Muscle layer of colon (tissue), 2 donors: Measurements from ENCODE around the gene SCUBE2.
A peak's percentile ranks its signal among the peaks of the same experiment; 100 is the strongest.

Experiments used
- H3K27ac ChIP-seq: one replicate; pipeline ENCODE4 v1.7.0; 2013; ENCODE audit warnings: low read depth, mild to moderate bottlenecking, low read length, moderate library complexity
- H3K27me3 ChIP-seq, 2 donors: one replicate each; pipeline ENCODE4 v1.7.0; 2013; ENCODE audit warnings: low read length in 2 of 2, mild to moderate bottlenecking in 2 of 2; ENCODE audit not compliant: insufficient read depth in 2 of 2, control insufficient read depth in 1 of 2
- H3K36me3 ChIP-seq: one replicate; pipeline ENCODE4 v1.7.0; 2013; ENCODE audit warnings: mild to moderate bottlenecking, low read length; ENCODE audit not compliant: insufficient read depth
- H3K4me1 ChIP-seq: one replicate; pipeline ENCODE4 v1.7.0; 2013; ENCODE audit warnings: mild to moderate bottlenecking, low read length; ENCODE audit not compliant: insufficient read depth
- H3K4me3 ChIP-seq, 2 donors: one replicate each; pipeline ENCODE4 v1.7.0; 2013; ENCODE audit warnings: low read length in 2 of 2, low read depth in 1 of 2, mild to moderate bottlenecking in 1 of 2, moderate library complexity in 1 of 2
- H3K9ac ChIP-seq: one replicate; pipeline ENCODE4 v1.7.0; 2013; ENCODE audit warnings: low read length
- H3K9me3 ChIP-seq: one replicate; pipeline ENCODE4 v1.7.0; 2013; ENCODE audit warnings: mild to moderate bottlenecking, low read length
- donor health status: abdominal sarcoma.
- donor health status: Adenocarcinoma of cecum.

Gene SCUBE2

DNA sequence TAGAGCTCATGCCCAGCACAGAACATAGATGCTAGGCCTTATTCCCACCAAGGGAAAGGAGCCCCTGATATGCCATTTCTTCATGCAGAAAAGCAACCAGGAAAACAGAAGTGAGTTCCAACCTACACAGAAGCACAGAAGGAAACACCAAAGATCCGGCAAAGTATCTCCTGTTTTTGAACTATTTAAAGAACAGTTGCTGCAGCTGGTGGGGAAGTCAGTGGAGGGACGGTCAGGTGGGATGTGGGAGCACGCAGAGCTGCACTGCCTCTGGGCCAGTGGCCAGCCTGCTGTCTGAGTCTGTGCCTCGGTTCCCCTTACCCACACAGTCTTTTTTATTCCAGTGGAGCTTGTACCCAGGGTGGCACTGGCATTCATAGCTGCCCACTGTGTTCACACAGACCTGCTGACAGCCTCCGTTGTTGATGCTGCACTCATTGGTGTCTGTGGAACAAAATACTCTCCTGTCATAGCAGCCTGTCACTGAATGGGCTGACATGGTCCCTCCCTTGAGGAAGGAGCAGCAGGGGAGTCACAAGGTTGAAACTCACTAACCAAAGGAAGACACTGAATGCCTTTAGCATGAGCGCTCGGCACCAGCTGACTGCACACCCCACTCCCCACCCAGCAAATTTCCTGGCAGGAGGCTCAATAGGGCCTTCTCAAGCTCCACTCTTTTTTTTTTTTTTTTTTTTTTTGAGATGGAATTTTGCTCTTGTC, 37.9 kb downstream of the SCUBE2 start:
- Histone ChIP-seq H3K9me3 (no peaks in the 10 kb centered on the region), H3K27ac (no peak overlapping the region), H3K4me1 (peaks cover 21% of the 10 kb centered on the region), H3K9ac (no peak overlapping the region), H3K36me3 (no peaks in the 10 kb centered on the region), H3K4me3 (no peak overlapping the region), H3K27me3 (no peaks in the 10 kb centered on the region)

DNA sequence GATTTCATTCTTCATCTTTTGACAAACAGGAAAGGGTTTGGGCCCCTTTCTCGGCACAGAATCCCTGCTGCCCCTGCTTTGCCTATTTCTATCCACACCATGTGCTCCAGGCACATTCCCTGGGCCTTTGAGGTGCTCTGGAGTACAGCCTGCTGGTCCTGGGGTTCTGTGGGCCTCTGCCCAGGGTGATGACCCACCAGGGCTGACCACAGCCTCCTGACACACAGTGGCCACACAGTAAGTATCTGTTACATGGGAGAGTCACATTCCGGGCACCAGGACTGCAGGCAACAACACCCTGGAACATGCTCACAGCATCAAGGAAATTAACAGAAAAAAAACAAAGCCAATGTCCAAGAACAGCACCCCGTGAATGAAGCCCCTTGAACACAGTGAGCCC, 39.1 kb downstream of the SCUBE2 start:
- Histone ChIP-seq H3K27ac (no peak overlapping the region), H3K9ac (no peak overlapping the region), H3K36me3 (no peaks in the 10 kb centered on the region), H3K4me1 (peaks cover 30% of the 10 kb centered on the region), H3K9me3 (no peaks in the 10 kb centered on the region), H3K27me3 (no peaks in the 10 kb centered on the region), H3K4me3 (no peak overlapping the region)

DNA sequence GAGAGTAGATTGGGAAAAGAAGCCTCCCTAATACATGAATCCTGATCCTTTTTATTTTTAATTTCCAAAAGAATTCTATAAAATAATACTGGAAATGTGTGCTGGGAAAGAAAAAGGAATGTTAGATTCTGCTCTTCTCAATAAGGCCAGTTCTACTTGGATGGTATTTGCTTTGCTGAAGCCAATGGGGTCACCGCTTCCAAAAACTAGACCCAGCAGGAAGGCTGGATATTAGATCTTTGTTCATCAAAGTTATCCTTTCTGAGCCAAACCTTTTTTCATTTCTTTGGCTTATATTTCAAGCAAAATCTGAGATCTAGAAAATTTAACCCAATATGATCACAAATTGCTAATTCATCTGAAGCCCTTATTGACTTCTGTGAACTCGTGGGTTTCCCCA, 41.4 kb downstream of the SCUBE2 start:
- Histone ChIP-seq H3K4me1 (peaks cover 34% of the 10 kb centered on the region), H3K9me3 (no peaks in the 10 kb centered on the region), H3K27ac (no peak overlapping the region), H3K27me3 (no peaks in the 10 kb centered on the region), H3K9ac (no peak overlapping the region), H3K36me3 (no peaks in the 10 kb centered on the region), H3K4me3 (no peak overlapping the region)

DNA sequence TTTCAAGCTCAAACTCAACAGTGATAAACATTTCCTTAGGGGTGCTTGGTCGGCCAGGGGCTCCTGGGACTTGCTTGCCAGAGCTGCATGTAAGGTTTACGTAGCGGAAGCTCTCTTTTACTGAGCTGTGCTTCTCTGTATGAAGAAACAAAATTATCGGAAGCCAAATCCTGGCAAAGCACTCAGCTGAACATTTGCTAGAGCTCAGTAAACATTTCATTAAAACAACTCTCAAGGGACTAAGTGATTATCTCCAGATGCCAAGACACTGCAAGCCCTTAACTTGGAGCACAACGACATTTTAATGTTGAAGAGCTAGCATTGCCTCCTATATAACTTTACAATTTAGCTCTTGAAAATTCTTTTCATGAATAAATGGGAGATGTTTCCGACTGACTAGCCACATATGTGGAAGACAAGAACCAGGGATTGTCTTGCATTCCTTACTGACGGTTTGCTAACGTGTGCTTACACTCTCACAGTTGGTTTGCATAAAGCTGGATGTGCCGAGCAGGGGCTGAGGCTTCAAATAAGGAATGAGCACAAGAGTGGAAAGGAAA, 43.4 kb downstream of the SCUBE2 start:
- Histone ChIP-seq H3K4me3 (peak overlapping the region in 1 of 2 donors; percentile 45), H3K27ac (peak overlapping the region; percentile 94)

DNA sequence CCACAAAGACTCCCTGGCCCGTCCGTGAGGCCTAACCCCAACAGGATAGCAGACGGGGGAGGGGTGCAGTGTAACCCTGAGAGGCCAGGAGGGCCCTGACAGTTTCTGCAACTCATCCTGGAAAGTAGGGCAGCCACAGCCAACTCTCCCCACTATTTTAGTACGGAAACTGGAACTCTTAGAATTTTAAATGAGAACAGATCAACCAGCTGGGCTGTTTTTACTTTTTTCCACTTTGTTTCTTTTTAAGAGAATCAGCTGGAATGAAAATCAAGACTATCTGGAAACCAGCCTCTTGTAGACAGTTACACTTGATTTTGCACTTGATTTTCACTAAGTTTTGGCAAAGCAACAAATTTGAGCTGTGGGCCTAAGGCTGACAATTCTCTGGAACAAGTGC, 44.9 kb downstream of the SCUBE2 start:
- peak overlapping the region; percentile 16 for H3K9ac ChIP-seq
- peak overlapping the region; percentile 94 for H3K27ac ChIP-seq

More for the DNA sequence above, 43.4 kb downstream of the SCUBE2 start:
- Histone ChIP-seq H3K4me1 (peaks cover 34% of the 10 kb centered on the region), H3K9ac (no peak overlapping the region), H3K27me3 (no peaks in the 10 kb centered on the region), H3K9me3 (no peaks in the 10 kb centered on the region), H3K36me3 (no peaks in the 10 kb centered on the region)

DNA sequence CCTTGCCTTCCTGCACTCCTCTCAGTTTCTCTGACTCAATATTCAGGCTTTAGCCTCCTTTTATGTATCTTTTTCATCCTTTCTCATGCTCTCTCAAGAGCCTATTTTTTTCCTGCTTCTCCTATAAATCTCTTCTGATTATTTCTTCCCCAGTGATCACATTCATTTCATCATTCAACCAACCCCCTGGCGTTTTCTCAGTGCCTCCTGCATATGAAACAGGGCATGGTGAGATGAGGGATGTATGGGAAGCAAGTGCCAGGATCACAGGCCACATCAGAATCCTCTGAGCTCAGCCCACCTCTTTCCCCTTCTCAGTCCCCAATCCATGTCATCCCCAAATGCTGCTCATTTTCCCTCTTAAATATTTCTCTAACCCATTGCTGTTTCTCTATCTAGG, 48.9 kb downstream of the SCUBE2 start:
- Histone ChIP-seq H3K27ac (no peak overlapping the region), H3K36me3 (no peaks in the 10 kb centered on the region), H3K4me3 (no peak overlapping the region), H3K9ac (no peak overlapping the region), H3K4me1 (peaks cover 16% of the 10 kb centered on the region), H3K27me3 (no peaks in the 10 kb centered on the region), H3K9me3 (no peaks in the 10 kb centered on the region)

More for the DNA sequence above, 44.9 kb downstream of the SCUBE2 start:
- Histone ChIP-seq H3K4me3 (no peak overlapping the region), H3K4me1 (peaks cover 34% of the 10 kb centered on the region), H3K27me3 (no peaks in the 10 kb centered on the region), H3K36me3 (no peaks in the 10 kb centered on the region), H3K9me3 (no peaks in the 10 kb centered on the region)

DNA sequence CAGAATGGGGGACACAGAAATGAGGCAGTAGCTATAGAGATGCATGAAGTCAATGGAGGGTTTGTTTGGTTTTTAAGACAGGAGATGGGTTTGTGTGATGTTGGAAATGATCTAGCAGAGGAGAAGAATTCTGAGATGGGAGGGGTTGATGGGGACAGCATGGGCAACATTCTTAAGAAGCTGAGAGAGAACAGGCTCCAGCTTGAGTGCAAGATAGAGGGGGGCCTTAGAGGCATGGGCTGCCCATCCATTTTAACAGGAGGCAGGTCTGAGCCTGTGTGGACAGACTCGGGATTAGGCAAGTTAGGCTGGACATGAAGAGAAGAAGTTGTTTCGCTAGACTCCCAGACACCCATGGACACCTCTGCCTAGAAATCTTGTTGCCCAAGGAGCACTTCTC, 49.7 kb downstream of the SCUBE2 start:
- no peak overlapping the region for H3K9ac ChIP-seq
- no peak overlapping the region for H3K4me3 ChIP-seq
- peaks cover 8% of the 10 kb centered on the region for H3K4me1 ChIP-seq
- no peak overlapping the region for H3K27ac ChIP-seq
- H3K9me3 ChIP-seq = no peaks in the 10 kb centered on the region
- no peaks in the 10 kb centered on the region for H3K36me3 ChIP-seq
- no peaks in the 10 kb centered on the region for H3K27me3 ChIP-seq

DNA sequence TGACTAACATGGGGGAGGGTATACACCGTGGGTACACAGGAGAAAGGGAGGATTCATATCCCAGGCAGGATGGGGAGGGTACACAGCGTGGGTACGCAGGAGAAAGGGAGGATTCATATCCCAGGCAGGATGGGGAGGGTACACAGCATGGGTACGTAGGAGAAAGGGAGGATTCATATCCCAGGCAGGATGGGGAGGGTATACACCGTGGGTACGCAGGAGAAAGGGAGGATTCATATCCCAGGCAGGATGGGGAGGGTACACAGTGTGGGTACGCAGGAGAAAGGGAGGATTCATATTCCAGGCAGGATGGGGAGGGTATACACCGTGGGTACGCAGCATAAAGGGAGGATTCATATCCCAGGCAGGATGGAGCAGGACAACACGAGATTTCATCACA, 51.0 kb downstream of the SCUBE2 start:
- H3K27ac ChIP-seq = no peak overlapping the region
- no peaks in the 10 kb centered on the region for H3K4me1 ChIP-seq
- no peak overlapping the region for H3K9ac ChIP-seq
- H3K4me3 ChIP-seq = no peak overlapping the region
- no peaks in the 10 kb centered on the region for H3K27me3 ChIP-seq
- H3K9me3 ChIP-seq = no peaks in the 10 kb centered on the region
- H3K36me3 ChIP-seq = no peaks in the 10 kb centered on the region

DNA sequence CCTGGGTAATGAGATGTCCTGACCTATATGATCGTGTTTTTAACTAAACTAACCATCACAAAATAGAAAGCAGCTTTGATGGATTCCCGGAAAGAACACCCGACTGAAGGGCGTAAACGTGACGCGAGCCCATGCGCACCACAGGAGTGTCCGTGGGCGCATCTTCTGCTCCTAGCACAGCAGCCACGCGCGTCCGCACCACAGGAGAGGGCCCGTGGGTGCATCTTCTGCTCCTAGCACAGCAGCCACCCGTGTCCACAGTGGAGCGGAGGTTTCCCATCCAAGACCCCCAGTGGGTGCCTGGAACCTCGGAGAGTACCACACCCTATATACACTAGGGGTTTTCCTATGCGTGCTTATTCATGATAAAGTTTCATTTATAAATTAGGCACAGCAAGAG, 51.5 kb downstream of the SCUBE2 start:
- H3K9ac ChIP-seq = no peak overlapping the region
- H3K4me1 ChIP-seq = no peaks in the 10 kb centered on the region
- H3K36me3 ChIP-seq = no peaks in the 10 kb centered on the region
- no peak overlapping the region for H3K27ac ChIP-seq
- no peak overlapping the region for H3K4me3 ChIP-seq
- H3K27me3 ChIP-seq = no peaks in the 10 kb centered on the region
- H3K9me3 ChIP-seq = no peaks in the 10 kb centered on the region

DNA sequence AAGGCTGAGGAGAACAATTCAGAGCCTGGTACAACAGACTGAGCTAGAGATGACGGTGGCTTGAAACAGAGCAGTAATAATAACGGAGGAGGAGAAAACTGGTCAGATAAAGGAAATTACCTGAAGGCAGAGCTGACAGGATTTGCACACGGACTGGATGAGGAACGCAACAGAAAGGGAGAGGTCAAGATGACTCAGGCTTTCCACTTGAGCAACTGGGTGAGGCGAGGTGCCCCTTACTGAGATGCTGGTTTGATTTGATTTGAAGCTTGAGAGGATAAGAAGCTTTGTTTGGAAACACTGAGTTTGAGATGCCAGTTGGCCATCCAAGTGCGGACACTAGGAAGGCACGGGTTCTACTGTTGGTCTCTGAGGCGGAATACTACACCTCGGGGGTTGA, 52.2 kb downstream of the SCUBE2 start:
- H3K36me3 ChIP-seq = no peaks in the 10 kb centered on the region
- H3K27me3 ChIP-seq = no peaks in the 10 kb centered on the region
- no peaks in the 10 kb centered on the region for H3K9me3 ChIP-seq
- H3K9ac ChIP-seq = no peak overlapping the region
- no peak overlapping the region for H3K27ac ChIP-seq
- H3K4me3 ChIP-seq = no peak overlapping the region
- H3K4me1 ChIP-seq = no peaks in the 10 kb centered on the region

DNA sequence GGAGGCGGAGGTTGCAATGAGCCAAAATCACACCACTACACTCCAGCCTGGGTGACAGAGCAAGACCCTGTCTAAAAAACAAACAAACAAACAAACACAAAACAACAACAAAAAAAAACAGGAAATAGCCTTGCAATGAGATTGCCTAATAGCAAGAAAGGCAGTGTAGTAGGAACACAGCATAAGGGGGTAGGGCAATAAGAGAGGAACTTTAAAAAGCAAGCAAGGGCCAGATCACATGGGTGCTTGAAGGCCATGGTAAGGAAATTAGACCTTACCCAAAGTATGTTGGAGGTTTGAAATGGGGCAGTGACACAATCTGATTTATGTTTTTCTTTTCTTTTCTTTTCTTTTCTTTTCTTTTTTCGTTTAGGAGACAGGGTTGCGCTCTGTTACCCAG, 52.9 kb downstream of the SCUBE2 start:
- H3K27ac ChIP-seq = no peak overlapping the region
- no peaks in the 10 kb centered on the region for H3K4me1 ChIP-seq
- no peaks in the 10 kb centered on the region for H3K36me3 ChIP-seq
- no peaks in the 10 kb centered on the region for H3K9me3 ChIP-seq
- no peak overlapping the region for H3K9ac ChIP-seq
- no peaks in the 10 kb centered on the region for H3K27me3 ChIP-seq
- no peak overlapping the region for H3K4me3 ChIP-seq

DNA sequence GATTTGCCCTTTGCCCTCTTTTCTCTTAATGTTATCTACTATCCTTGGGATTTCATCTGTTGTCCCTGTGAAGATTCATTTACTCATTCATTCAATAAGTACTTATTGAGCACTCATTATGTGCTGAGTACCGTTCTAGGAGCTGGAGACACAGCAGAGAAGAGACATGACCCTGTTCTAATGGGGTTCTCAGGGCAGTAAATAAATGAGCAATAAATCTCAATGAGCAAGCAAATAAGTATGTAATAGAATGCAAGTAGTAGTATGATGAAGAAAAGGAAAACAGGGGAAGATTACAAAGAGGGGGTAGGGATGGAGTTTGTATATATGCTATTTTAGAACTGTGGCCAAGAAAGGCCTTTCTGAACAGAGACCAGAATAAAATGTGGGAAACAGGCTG, 53.4 kb downstream of the SCUBE2 start:
- Histone ChIP-seq H3K27ac (no peak overlapping the region), H3K36me3 (no peaks in the 10 kb centered on the region), H3K4me1 (no peaks in the 10 kb centered on the region), H3K4me3 (no peak overlapping the region), H3K9ac (no peak overlapping the region), H3K9me3 (no peaks in the 10 kb centered on the region), H3K27me3 (no peaks in the 10 kb centered on the region)
